Heart right ventricle (tissue), 16 donors: ENCODE results near the gene JUP. TPM values are rescaled to one million over a fixed set of nuclear protein-coding genes. Genes with fewer than 3 reads are reported as not detected.

ENCODE experiments used
- ATAC-seq, 8 donors: fragments of 200-7000 bp; cut with Tn5 transposase; one replicate each; pipeline ENCODE4 v1.9.1; 2020; ENCODE audit warnings: mild to moderate bottlenecking in 8 of 8, moderate library complexity in 8 of 8, moderate number of reproducible peaks in 1 of 8
- DNase-seq, 2 donors: peaks; one replicate each; pipeline ENCODE4 v3.0.0-alpha.2; 2020
- H3K27ac ChIP-seq, 10 donors: fragments of 200-600 bp; sonication (generic) in 2 of 10; one replicate each; pipeline versions ENCODE4 v1.5.0 to v1.8.0; 2020 to 2022; ENCODE audit warnings: mild to moderate bottlenecking in 3 of 10
- H3K27me3 ChIP-seq, 7 donors: fragments of 200-600 bp; one replicate each; pipeline ENCODE4 v1.8.0; 2021 to 2022; ENCODE audit warnings: mild to moderate bottlenecking in 2 of 7
- H3K36me3 ChIP-seq, 9 donors: fragments of 200-600 bp; sonication (generic) in 1 of 9; one replicate each; pipeline versions ENCODE4 v1.5.0 to v1.8.0; 2020 to 2022; ENCODE audit warnings: mild to moderate bottlenecking in 2 of 9
- H3K4me1 ChIP-seq, 9 donors: fragments of 200-600 bp; sonication (generic) in 1 of 9; one replicate each; pipeline versions ENCODE4 v1.5.0 to v1.8.0; 2020 to 2022; ENCODE audit warnings: mild to moderate bottlenecking in 4 of 9
- H3K4me3 ChIP-seq, 10 donors: fragments of 200-600 bp; sonication (generic) in 2 of 10; one replicate each; pipeline versions ENCODE4 v1.5.0 to v1.8.0; 2020 to 2022; ENCODE audit warnings: mild to moderate bottlenecking in 7 of 10, moderate library complexity in 2 of 10
- H3K9me3 ChIP-seq, 11 donors: fragments of 200-600 bp in 10 of 11; sonication (generic) in 2 of 11; one replicate each; pipeline versions ENCODE4 v1.5.0 to v1.8.0; 2013 to 2022; ENCODE audit warnings: mild to moderate bottlenecking in 2 of 11, control low read depth in 1 of 11, moderate library complexity in 1 of 11
- WGBS, 2 donors: extraction: QIAGEN DNeasy Blood & Tissue Kit; methylation state at CpG; one replicate each; pipeline ENCODE4 v1.1.7; 2013; ENCODE audit warnings: inconsistent platforms in 1 of 2; 5-methylcytosine and 5-hydroxymethylcytosine counted together
- intact Hi-C, 10 donors: fragments of 100-400 bp; cut with DNase I; formaldehyde crosslinking; loops; one replicate each; pipeline versions ENCODE4 v1.11.1 to v1.14.2; 2022
- polyA plus RNA-seq, 2 donors: library from polyadenylated mRNA; stranded (reverse); fragments of 200-250 nt; gene quantifications; one replicate each; pipeline ENCODE4 v1.2.3, GENCODE V29; 2013
- total RNA-seq, 10 donors: library from RNA; stranded (reverse); fragmentation: NEBNext Ultra II Directional in 3 of 10; extraction: Animal tissue kit (Norgen Biotek cat#: 25700) in 3 of 10; gene quantifications; one replicate each; pipeline versions ENCODE4 v1.2.1 to v1.2.4, GENCODE V29; 2021 to 2023
- TF ChIP-seq, protein P1 (sequence below), 9 donors: fragments of 200-600 bp; sonication (generic) in 2 of 9; IDR thresholded peaks; one replicate each; pipeline versions ENCODE4 v1.5.0 to v1.8.0; 2021 to 2022; ENCODE audit warnings: antibody characterized with exemption in 9 of 9, mild to moderate bottlenecking in 5 of 9, moderate library complexity in 1 of 9
- donor health status: Arrhythmogenic right ventricular cardiomyopathy.
- donor health status: ischemic (EF 13 %, LVEDD 7.1; RV severe dilation, severe dysfunction).
- donor health status: healthy with polysubstance abuse.
- donor health status: DM: no; HTN: yes; CAD: no.
- donor health status: DM: no; HTN: no; CAD: no.
- donor health status: ischemic (EF 25% LVEDD 6.9; RV normal size, moderate dysfunction).
- donor health status: ischemic (EF 25% LVEDD 5.7; RV mildly dilated, moderate dysfunction).
- donor health status: healthy.
- donor health status: DM: yes; HTN: yes; CAD: no.
- donor health status: Ischemic cardiomyopathy.
- donor health status: ischemic (EF 35%, LVEDD 5.7; RV mildly dilated, moderate dysfunction).
- donor health status: nonischemic (EF 11% LVEDD 7.7; RV severe dilation, severe dysfunction).
- donor health status: DM: yes; HTN: yes; CAD: no.
- donor health status: PGD.
- donor health status: ischemic (EF 29% LVEDD 5.4; RV normal size, mild dysfunction).
- donor health status: nonischemic (EF 23%, LVEDD 6.1; RV moderate dilation, normal function).

Gene JUP
- total and polyA plus RNA-seq, 12 donors, result 80.2 to 217 (median 154) TPM

- Histone ChIP-seq H3K27ac (peak overlapping the region; percentile 79 to 97 (median 95)), H3K36me3 (peaks cover 0 to 37% (median 17%) of the 10 kb centered on the region in 9 donors), H3K4me3 (peak overlapping the region in 3 of 10 donors; percentile 7 to 21 (median 10)), H3K4me1 (peaks cover 55 to 95% (median 87%) of the 10 kb centered on the region in 9 donors), H3K27me3 (no peaks in the 10 kb centered on the region), H3K9me3 (no peaks in the 10 kb centered on the region)
- DNase-seq, result peak; percentile 51 to 52
- 36 to 46% methylated on average over 12 of the region's 12 CpGs for WGBS, 2 donors
- TF ChIP-seq, protein P1, sequence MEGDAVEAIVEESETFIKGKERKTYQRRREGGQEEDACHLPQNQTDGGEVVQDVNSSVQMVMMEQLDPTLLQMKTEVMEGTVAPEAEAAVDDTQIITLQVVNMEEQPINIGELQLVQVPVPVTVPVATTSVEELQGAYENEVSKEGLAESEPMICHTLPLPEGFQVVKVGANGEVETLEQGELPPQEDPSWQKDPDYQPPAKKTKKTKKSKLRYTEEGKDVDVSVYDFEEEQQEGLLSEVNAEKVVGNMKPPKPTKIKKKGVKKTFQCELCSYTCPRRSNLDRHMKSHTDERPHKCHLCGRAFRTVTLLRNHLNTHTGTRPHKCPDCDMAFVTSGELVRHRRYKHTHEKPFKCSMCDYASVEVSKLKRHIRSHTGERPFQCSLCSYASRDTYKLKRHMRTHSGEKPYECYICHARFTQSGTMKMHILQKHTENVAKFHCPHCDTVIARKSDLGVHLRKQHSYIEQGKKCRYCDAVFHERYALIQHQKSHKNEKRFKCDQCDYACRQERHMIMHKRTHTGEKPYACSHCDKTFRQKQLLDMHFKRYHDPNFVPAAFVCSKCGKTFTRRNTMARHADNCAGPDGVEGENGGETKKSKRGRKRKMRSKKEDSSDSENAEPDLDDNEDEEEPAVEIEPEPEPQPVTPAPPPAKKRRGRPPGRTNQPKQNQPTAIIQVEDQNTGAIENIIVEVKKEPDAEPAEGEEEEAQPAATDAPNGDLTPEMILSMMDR (IDR thresholded peaks at IDR 0.05), result no peak
- intact Hi-C loops, result loop anchor here in 1 of 10 donors (2.0 kb wide), 1 partner anchor 17 kb away; no protein-coding TSS in a partner anchor
- ATAC-seq, result peak in 7 of 8 donors; percentile 2 to 57 (median 33)
These were observed 10.9 kb downstream of the JUP start for GRCh38 chr17:41775394-41776226.

- WGBS, 2 donors, result 38 to 42% methylated on average over 8 of the region's 8 CpGs
- Histone ChIP-seq H3K9me3 (no peaks in the 10 kb centered on the region), H3K27me3 (no peaks in the 10 kb centered on the region), H3K4me3 (no peak overlapping the region), H3K4me1 (peaks cover 55 to 77% (median 69%) of the 10 kb centered on the region in 9 donors), H3K36me3 (peaks cover 0 to 55% (median 27%) of the 10 kb centered on the region in 9 donors), H3K27ac (peak overlapping the region; percentile 13 to 97 (median 92))
- TF ChIP-seq, protein P1 (IDR thresholded peaks at IDR 0.05), result peak in 2 of 9 donors; percentile 6 to 25
- no peak for ATAC-seq
- intact Hi-C loops, result loop anchor here in 2 of 10 donors (1.0 to 5.0 kb wide), 3 partner anchors 17 to 39 kb away; partner anchors contain the start of genes FKBP10 (in 1 of the 2) and P3H4 (in 1 of the 2)
- peak in 1 of 2 donors; percentile 38 for DNase-seq
These were observed 12.7 kb downstream of the JUP start for GRCh38 chr17:41773731-41774193.

DNA sequence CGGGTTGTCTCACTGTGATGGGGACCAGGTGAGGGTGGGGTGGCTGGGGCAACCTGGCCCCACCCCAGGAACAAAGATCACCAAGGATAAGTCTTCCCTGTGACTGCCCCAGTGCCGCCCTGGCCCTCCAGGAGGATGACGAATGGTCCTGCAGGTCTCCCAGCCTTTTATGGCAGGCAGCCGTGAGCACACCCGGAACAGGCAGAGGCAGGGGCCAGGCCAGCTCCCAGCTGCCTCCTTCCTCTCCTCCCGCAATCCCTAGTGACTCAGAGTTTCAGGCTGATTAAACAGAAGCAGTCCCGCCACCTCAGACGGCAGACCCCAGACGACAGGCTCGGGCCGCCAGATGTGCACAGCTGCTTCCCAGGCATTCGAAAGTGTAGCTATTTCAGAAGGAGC is 13.3 kb downstream of the JUP start:
- Histone ChIP-seq H3K36me3 (peaks cover 0 to 61% (median 33%) of the 10 kb centered on the region in 9 donors), H3K4me3 (no peak overlapping the region), H3K9me3 (no peaks in the 10 kb centered on the region), H3K27me3 (no peaks in the 10 kb centered on the region), H3K27ac (peak overlapping the region; percentile 13 to 97 (median 92)), H3K4me1 (peaks cover 54 to 71% (median 63%) of the 10 kb centered on the region in 9 donors)
- intact Hi-C loops, result loop anchor here in 2 of 10 donors (1.0 to 5.0 kb wide), 3 partner anchors 16 to 39 kb away; partner anchors contain the start of genes FKBP10 (in 1 of the 2) and P3H4 (in 1 of the 2)
- WGBS, 2 donors, result 16 to 23% methylated on average over 12 of the region's 12 CpGs
- TF ChIP-seq, protein P1 (IDR thresholded peaks at IDR 0.05), result no peak
- ATAC-seq (peak; percentile 16 to 65 (median 46)), DNase-seq (peak; percentile 73 to 74)

- 81 to 82% methylated on average over 19 of the region's 19 CpGs for WGBS, 2 donors
These were observed 13.8 kb downstream of the JUP start for GRCh38 chr17:41772586-41773189.

More at GRCh38 chr17:41772586-41773189, 13.8 kb downstream of the JUP start:
- no peak for DNase-seq
- intact Hi-C loops, result loop anchor here in 2 of 10 donors (1.0 to 5.0 kb wide), 3 partner anchors 16 to 40 kb away; partner anchors contain the start of genes FKBP10 (in 1 of the 2) and P3H4 (in 1 of the 2)
- Histone ChIP-seq H3K4me3 (no peak overlapping the region), H3K4me1 (peaks cover 49 to 66% (median 58%) of the 10 kb centered on the region in 9 donors), H3K27me3 (no peaks in the 10 kb centered on the region), H3K36me3 (peaks cover 0 to 66% (median 38%) of the 10 kb centered on the region in 9 donors), H3K9me3 (no peaks in the 10 kb centered on the region), H3K27ac (peak overlapping the region; percentile 13 to 97 (median 92))
- TF ChIP-seq, protein P1 (IDR thresholded peaks at IDR 0.05), result no peak
- no peak for ATAC-seq
